Measurements from ENCODE around the gene LMF1.
"Not testable (repeated sequence)": the region's sequence is repeated elsewhere in the genome, so short reads cannot be mapped to it uniquely, and the experiment has no call there.

LMF1 gene

GRCh38 chr16:858441-858840 lies 112.3 kb downstream of the LMF1 start:
- not testable (repeated sequence) for DNase-seq

- no peak for DNase-seq
Observed at GRCh38 chr16:856811-857210, 114.0 kb downstream of the LMF1 start.

- DNase-seq, result no peak
Observed at GRCh38 chr16:856101-856500, 114.7 kb downstream of the LMF1 start.

- no peak for DNase-seq
Observed at GRCh38 chr16:855471-855870, 115.3 kb downstream of the LMF1 start.

- DNase-seq, result no peak
Observed at GRCh38 chr16:854808-855410, 115.9 kb downstream of the LMF1 start.

- no peak for DNase-seq
Observed at GRCh38 chr16:853981-854807, 116.6 kb downstream of the LMF1 start.

- no peak for DNase-seq
Observed at GRCh38 chr16:853306-853705, 117.5 kb downstream of the LMF1 start.

- DNase-seq, result no peak
Observed at GRCh38 chr16:852451-853185, 118.2 kb downstream of the LMF1 start.

- DNase-seq, result no peak
Observed at GRCh38 chr16:851871-852270, 118.9 kb downstream of the LMF1 start.

- no peak for DNase-seq
Observed at GRCh38 chr16:851209-851810, 119.5 kb downstream of the LMF1 start.

- no peak for DNase-seq
Observed at GRCh38 chr16:850668-851067, 120.1 kb downstream of the LMF1 start.

- DNase-seq, result no peak
Observed at GRCh38 chr16:848510-849253, 122.1 kb downstream of the LMF1 start.

- no peak for DNase-seq
Observed at GRCh38 chr16:847681-848445, 122.9 kb downstream of the LMF1 start.

GRCh38 chr16:847151-847550 lies 123.6 kb downstream of the LMF1 start:
- DNase-seq, result no peak

GRCh38 chr16:845351-845745 lies 125.4 kb downstream of the LMF1 start:
- DNase-seq, result no peak

- no peak for DNase-seq
Observed at GRCh38 chr16:844638-845350, 126.0 kb downstream of the LMF1 start.

GRCh38 chr16:843771-844170 lies 127.0 kb downstream of the LMF1 start:
- no peak for DNase-seq

GRCh38 chr16:842711-843560 lies 127.8 kb downstream of the LMF1 start:
- DNase-seq, result no peak

- no peak for DNase-seq
Observed at GRCh38 chr16:842061-842476, 128.7 kb downstream of the LMF1 start.

- no peak for DNase-seq
Observed at GRCh38 chr16:841455-842060, 129.2 kb downstream of the LMF1 start.
